Activated CD4-positive, alpha-beta T cell treated with anti-CD3 and anti-CD28 coated beads, Interleukin-2, amount 10 ng/mL, durations not matched to agents 7 days and 5 days (primary cell): ENCODE results near the gene ASPHD2. TPM values are rescaled to one million over a fixed set of nuclear protein-coding genes. Genes with fewer than 3 reads are reported as not detected.

ENCODE experiments used
- CTCF ChIA-PET: fragments of 350-600 bp; sonication (Branson Sonifier 250); formaldehyde crosslinking; loops from one replicate; lab custom pipeline; 2021; ENCODE audit warnings: antibody characterized with exemption; lab: Charles Lee
- POLR2A ChIA-PET: fragments of 350-600 bp; sonication (Branson Sonifier 250); formaldehyde crosslinking; loops from one replicate; lab custom pipeline; 2021; ENCODE audit warnings: antibody characterized with exemption; lab: Charles Lee
- DNase-seq: peaks from one replicate; pipeline ENCODE4 v3.0.0-alpha.2; 2020
- H3K27ac Mint-ChIP-seq: one replicate; pipeline ENCODE4 v1.8.0; 2021; ENCODE audit warnings: mild to moderate bottlenecking, moderate library complexity, mixed read lengths
- H3K27me3 Mint-ChIP-seq: one replicate; pipeline ENCODE4 v1.8.0; 2021; ENCODE audit warnings: mixed read lengths
- H3K36me3 Mint-ChIP-seq: one replicate; pipeline ENCODE4 v1.8.0; 2021; ENCODE audit warnings: low read depth, mixed read lengths
- H3K4me1 Mint-ChIP-seq: one replicate; pipeline ENCODE4 v1.8.0; 2021; ENCODE audit warnings: mixed read lengths
- H3K4me3 Mint-ChIP-seq: one replicate; pipeline ENCODE4 v1.8.0; 2021; ENCODE audit warnings: mild to moderate bottlenecking, moderate library complexity, mixed read lengths
- H3K9me3 Mint-ChIP-seq: one replicate; pipeline ENCODE4 v1.8.0; 2021; ENCODE audit warnings: mixed read lengths
- total RNA-seq, 2 experiments: library from RNA; stranded (reverse); gene quantifications; one replicate each; pipeline ENCODE4 v1.2.3, GENCODE V29; 2021

Gene ASPHD2
- total RNA-seq, 2 experiments from 2014 or later, result 8.5 to 8.8 TPM

- Mint-ChIP-seq H3K36me3 (peaks cover 10% of the 10 kb centered on the region), H3K27ac (no peak overlapping the region), H3K9me3 (no peaks in the 10 kb centered on the region), H3K4me3 (no peak overlapping the region), H3K27me3 (no peaks in the 10 kb centered on the region), H3K4me1 (peaks cover 2% of the 10 kb centered on the region)
- POLR2A ChIA-PET, result no interaction called here
- DNase-seq, result no peak
- CTCF ChIA-PET, result interaction anchor here (0.6 to 2.0 kb wide), 3 partner anchors 11 to 112 kb away, joined by 4 to 6 read pairs (median 4); no protein-coding TSS in a partner anchor
These were observed 13.2 kb downstream of the ASPHD2 start for GRCh38 chr22:26442086-26442756.

GRCh38 chr22:26443901-26444690 is 15.0 kb downstream of the ASPHD2 start:
- Mint-ChIP-seq H3K4me3 (no peak overlapping the region), H3K27me3 (no peaks in the 10 kb centered on the region), H3K4me1 (no peaks in the 10 kb centered on the region), H3K9me3 (no peaks in the 10 kb centered on the region), H3K27ac (no peak overlapping the region), H3K36me3 (peaks cover 10% of the 10 kb centered on the region)
- POLR2A ChIA-PET, result no interaction called here
- no peak for DNase-seq
- CTCF ChIA-PET, result interaction anchor here (1.0 kb wide), 1 partner anchor 671 kb away, joined by 5 read pairs; no protein-coding TSS in a partner anchor

DNA sequence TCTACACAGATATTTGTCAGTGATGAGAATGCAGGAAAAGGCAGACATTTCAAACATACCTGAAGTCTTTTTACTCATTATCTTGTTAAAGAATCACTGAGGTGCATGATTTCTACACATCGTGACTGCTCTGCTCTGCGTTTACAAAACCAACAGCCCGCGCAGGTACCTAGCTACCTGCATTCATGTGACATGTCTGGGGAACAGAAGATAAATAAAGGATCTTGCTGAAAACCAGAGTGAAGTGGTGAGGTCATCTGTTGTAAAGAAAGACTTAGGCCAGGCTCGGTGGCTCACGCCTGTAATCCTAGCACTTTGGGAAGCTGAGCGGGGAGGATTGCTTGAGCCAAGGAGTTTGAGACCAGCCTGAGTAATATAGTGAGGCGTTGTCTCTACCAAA is 15.7 kb downstream of the ASPHD2 start:
- Mint-ChIP-seq H3K27ac (no peak overlapping the region), H3K36me3 (peaks cover 10% of the 10 kb centered on the region), H3K4me1 (no peaks in the 10 kb centered on the region), H3K27me3 (no peaks in the 10 kb centered on the region), H3K4me3 (no peak overlapping the region), H3K9me3 (no peaks in the 10 kb centered on the region)
- no peak for DNase-seq
- ChIA-PET POLR2A (no interaction called here), CTCF (no interaction called here)

DNA sequence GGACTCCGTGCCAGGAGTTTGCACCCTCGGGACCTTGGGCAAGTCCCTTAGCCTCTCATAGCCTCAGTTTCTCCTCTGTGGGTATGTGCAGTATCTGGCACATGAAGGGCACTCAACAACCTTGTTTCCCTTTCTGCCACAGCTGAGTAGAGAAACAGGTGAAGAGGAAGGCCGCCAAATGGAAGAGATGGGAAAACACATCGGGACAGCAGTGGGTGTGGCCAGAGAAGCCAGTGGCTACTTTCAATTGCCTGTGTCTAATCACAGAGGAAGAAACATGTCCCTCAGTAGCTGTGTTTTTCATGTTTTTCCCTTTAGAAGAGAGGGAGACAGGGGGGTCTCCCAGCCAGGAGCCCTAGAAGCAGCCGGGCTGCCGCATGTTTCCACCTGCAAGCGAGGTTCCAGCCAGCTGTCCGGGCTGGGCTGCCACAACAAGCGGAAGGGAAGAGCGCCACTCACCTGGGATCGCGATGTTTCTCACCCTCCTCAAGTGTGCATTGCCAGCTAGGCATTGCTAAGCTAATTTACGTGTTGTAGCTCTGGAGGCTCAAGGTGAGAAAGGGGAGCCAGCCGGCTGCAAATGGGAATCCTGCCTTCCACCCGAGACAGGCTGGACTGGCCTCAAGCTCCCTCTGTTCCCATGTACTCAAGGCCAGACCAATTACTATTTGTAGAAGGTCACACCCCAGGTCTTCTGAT is 16.7 kb downstream of the ASPHD2 start:
- no peak for DNase-seq
- no peaks in the 10 kb centered on the region for H3K27me3 Mint-ChIP-seq
- H3K36me3 Mint-ChIP-seq, result peaks cover 14% of the 10 kb centered on the region
- ChIA-PET POLR2A (no interaction called here), CTCF (interaction anchor here (0.9 kb wide), 1 partner anchor 15 kb away, joined by 4 read pairs; no protein-coding TSS in a partner anchor)
- no peak overlapping the region for H3K27ac Mint-ChIP-seq
- no peaks in the 10 kb centered on the region for H3K4me1 Mint-ChIP-seq
- no peak overlapping the region for H3K4me3 Mint-ChIP-seq
- no peaks in the 10 kb centered on the region for H3K9me3 Mint-ChIP-seq

- no peak overlapping the region for H3K4me3 Mint-ChIP-seq
- peaks cover 17% of the 10 kb centered on the region for H3K36me3 Mint-ChIP-seq
- H3K4me1 Mint-ChIP-seq, result no peaks in the 10 kb centered on the region
- H3K27me3 Mint-ChIP-seq, result no peaks in the 10 kb centered on the region
- H3K9me3 Mint-ChIP-seq, result no peaks in the 10 kb centered on the region
- POLR2A ChIA-PET, result no interaction called here
- CTCF ChIA-PET, result interaction anchor here (0.8 kb wide), 1 partner anchor 37 kb away, joined by 3 read pairs; the partner anchor contains the start of gene SRRD
- no peak for DNase-seq
- H3K27ac Mint-ChIP-seq, result no peak overlapping the region
These were observed 17.9 kb downstream of the ASPHD2 start for GRCh38 chr22:26446808-26447515.

GRCh38 chr22:26447584-26448329 is 18.7 kb downstream of the ASPHD2 start:
- ChIA-PET CTCF (interaction anchor here (1.2 kb wide), 1 partner anchor 18 kb away, joined by 4 read pairs; the partner anchor contains the start of gene ASPHD2), POLR2A (no interaction called here)
- Mint-ChIP-seq H3K9me3 (no peaks in the 10 kb centered on the region), H3K4me3 (no peak overlapping the region), H3K27me3 (no peaks in the 10 kb centered on the region), H3K4me1 (no peaks in the 10 kb centered on the region), H3K36me3 (peaks cover 17% of the 10 kb centered on the region), H3K27ac (no peak overlapping the region)
- DNase-seq, result no peak

DNA sequence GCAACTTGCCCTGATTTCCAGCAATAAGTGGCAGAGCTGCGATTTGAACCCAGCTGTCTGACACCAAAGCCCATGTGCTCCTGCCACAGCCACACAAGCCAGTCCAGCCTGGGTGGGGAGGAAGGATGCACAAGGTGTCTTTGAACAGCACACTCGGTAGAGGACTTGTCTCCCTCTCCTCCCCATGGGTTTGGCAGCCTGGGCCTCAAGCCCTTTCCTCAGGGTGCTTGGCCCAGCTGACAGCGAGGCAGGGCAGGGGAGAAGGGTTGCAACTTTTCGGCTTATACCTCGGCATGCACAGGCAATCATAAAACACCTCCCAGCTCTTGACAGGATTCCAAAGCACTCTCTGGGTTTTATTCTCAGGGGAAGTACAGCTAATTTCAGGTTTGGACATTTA is 19.3 kb downstream of the ASPHD2 start:
- no peaks in the 10 kb centered on the region for H3K9me3 Mint-ChIP-seq
- H3K4me3 Mint-ChIP-seq, result no peak overlapping the region
- CTCF ChIA-PET, result interaction anchor here (1.0 to 1.2 kb wide), 2 partner anchors 19 to 90 kb away, joined by 3 to 4 read pairs; partner anchors contain the start of gene ASPHD2
- POLR2A ChIA-PET, result no interaction called here
- no peaks in the 10 kb centered on the region for H3K27me3 Mint-ChIP-seq
- H3K27ac Mint-ChIP-seq, result no peak overlapping the region
- no peaks in the 10 kb centered on the region for H3K4me1 Mint-ChIP-seq
- H3K36me3 Mint-ChIP-seq, result peaks cover 16% of the 10 kb centered on the region
- DNase-seq, result no peak

- ChIA-PET CTCF (interaction anchor here (0.6 to 1.2 kb wide), 4 partner anchors 19 to 89 kb away, joined by 3 to 5 read pairs (median 4); partner anchors contain the start of gene ASPHD2), POLR2A (interaction anchor here (1.3 kb wide), 1 partner anchor 18 kb away, joined by 6 read pairs; no protein-coding TSS in a partner anchor)
- DNase-seq, result no peak
- no peak overlapping the region for H3K4me3 Mint-ChIP-seq
- H3K4me1 Mint-ChIP-seq, result no peaks in the 10 kb centered on the region
- no peaks in the 10 kb centered on the region for H3K9me3 Mint-ChIP-seq
- H3K36me3 Mint-ChIP-seq, result peaks cover 16% of the 10 kb centered on the region
- H3K27ac Mint-ChIP-seq, result no peak overlapping the region
- H3K27me3 Mint-ChIP-seq, result no peaks in the 10 kb centered on the region
These were observed 19.9 kb downstream of the ASPHD2 start for GRCh38 chr22:26448941-26449340.

GRCh38 chr22:26450453-26451185 is 21.6 kb downstream of the ASPHD2 start:
- CTCF ChIA-PET, result no interaction called here
- POLR2A ChIA-PET, result no interaction called here
- Mint-ChIP-seq H3K27me3 (no peaks in the 10 kb centered on the region), H3K9me3 (no peaks in the 10 kb centered on the region), H3K27ac (no peak overlapping the region), H3K4me1 (no peaks in the 10 kb centered on the region), H3K36me3 (peaks cover 9% of the 10 kb centered on the region), H3K4me3 (no peak overlapping the region)
- DNase-seq, result no peak

GRCh38 chr22:26452236-26453016 is 23.4 kb downstream of the ASPHD2 start:
- no peak overlapping the region for H3K4me3 Mint-ChIP-seq
- H3K27me3 Mint-ChIP-seq, result no peaks in the 10 kb centered on the region
- no peak overlapping the region for H3K27ac Mint-ChIP-seq
- no peaks in the 10 kb centered on the region for H3K9me3 Mint-ChIP-seq
- peaks cover 12% of the 10 kb centered on the region for H3K36me3 Mint-ChIP-seq
- DNase-seq, result no peak
- no peaks in the 10 kb centered on the region for H3K4me1 Mint-ChIP-seq
- CTCF ChIA-PET, result interaction anchor here (1.0 kb wide), 1 partner anchor 10 kb away, joined by 4 read pairs; no protein-coding TSS in a partner anchor
- POLR2A ChIA-PET, result no interaction called here
